DND-41 (cell line): ENCODE measurements around the gene LCOR.

Source experiments
- EZH2 ChIP-seq: IDR thresholded peaks from 3 replicates; pipeline ENCODE4 v1.6.1; 2012; ENCODE audit warnings: borderline replicate concordance, low read depth, mild to moderate bottlenecking, moderate library complexity, low read length, inconsistent platforms; ENCODE audit not compliant: severe bottlenecking
- TF ChIP-seq, protein P1 (sequence below): IDR thresholded peaks from 2 replicates; pipeline ENCODE4 v1.5.1; 2012; ENCODE audit warnings: borderline replicate concordance, low read length, moderate library complexity, mild to moderate bottlenecking; ENCODE audit not compliant: poor library complexity, severe bottlenecking; ENCODE audit errors: extremely low read depth

GRCh38 chr10:97039538-97040247 is 207.6 kb downstream of the LCOR start:
- TF ChIP-seq, protein P1, sequence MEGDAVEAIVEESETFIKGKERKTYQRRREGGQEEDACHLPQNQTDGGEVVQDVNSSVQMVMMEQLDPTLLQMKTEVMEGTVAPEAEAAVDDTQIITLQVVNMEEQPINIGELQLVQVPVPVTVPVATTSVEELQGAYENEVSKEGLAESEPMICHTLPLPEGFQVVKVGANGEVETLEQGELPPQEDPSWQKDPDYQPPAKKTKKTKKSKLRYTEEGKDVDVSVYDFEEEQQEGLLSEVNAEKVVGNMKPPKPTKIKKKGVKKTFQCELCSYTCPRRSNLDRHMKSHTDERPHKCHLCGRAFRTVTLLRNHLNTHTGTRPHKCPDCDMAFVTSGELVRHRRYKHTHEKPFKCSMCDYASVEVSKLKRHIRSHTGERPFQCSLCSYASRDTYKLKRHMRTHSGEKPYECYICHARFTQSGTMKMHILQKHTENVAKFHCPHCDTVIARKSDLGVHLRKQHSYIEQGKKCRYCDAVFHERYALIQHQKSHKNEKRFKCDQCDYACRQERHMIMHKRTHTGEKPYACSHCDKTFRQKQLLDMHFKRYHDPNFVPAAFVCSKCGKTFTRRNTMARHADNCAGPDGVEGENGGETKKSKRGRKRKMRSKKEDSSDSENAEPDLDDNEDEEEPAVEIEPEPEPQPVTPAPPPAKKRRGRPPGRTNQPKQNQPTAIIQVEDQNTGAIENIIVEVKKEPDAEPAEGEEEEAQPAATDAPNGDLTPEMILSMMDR = no peak
- TF ChIP-seq EZH2 = no peak
